RWPE2 (cell line): ENCODE measurements around the gene FOXL1.
A peak's percentile ranks its signal among the peaks of the same experiment; 100 is the strongest.

ENCODE experiments used
- ATAC-seq: fragments of 200-7000 bp; cut with Tn5 transposase; 3 replicates; pipeline ENCODE4 v1.9.1; 2021; ENCODE audit warnings: low read depth
- DNase-seq: peaks from one replicate; pipeline ENCODE4 v3.0.0-alpha.2; 2020; ENCODE audit warnings: low spot score
- H3K27ac ChIP-seq: fragments of 450-650 bp; 2 replicates; pipeline ENCODE4 v1.5.1; 2017; ENCODE audit warnings: mild to moderate bottlenecking; ENCODE audit not compliant: poor library complexity, severe bottlenecking
- H3K27me3 ChIP-seq: fragments of 250-450 bp; sonication (Bioruptor Pico); 2 replicates; pipeline ENCODE4 v1.5.1; 2021; ENCODE audit warnings: mild to moderate bottlenecking, moderate library complexity; ENCODE audit not compliant: insufficient read depth, poor library complexity, severe bottlenecking
- H3K36me3 ChIP-seq: fragments of 250-450 bp; sonication (Bioruptor Pico); 2 replicates; pipeline ENCODE4 v1.5.1; 2020; ENCODE audit warnings: low read depth, mild to moderate bottlenecking, moderate library complexity
- H3K4me1 ChIP-seq: fragments of 250-450 bp; sonication (Bioruptor Pico); 2 replicates; pipeline ENCODE4 v1.5.1; 2021; ENCODE audit warnings: mild to moderate bottlenecking, moderate library complexity; ENCODE audit not compliant: insufficient read depth, poor library complexity, severe bottlenecking
- H3K4me3 ChIP-seq: fragments of 250-450 bp; sonication (Bioruptor Pico); 2 replicates; pipeline ENCODE4 v1.5.1; 2021; ENCODE audit warnings: mild to moderate bottlenecking, moderate library complexity; ENCODE audit not compliant: severe bottlenecking
- H3K9me3 ChIP-seq: fragments of 250-450 bp; sonication (Bioruptor Pico); 2 replicates; pipeline ENCODE4 v1.5.1; 2021; ENCODE audit warnings: mild to moderate bottlenecking, moderate library complexity; ENCODE audit not compliant: severe bottlenecking
- CTCF ChIP-seq: fragments of 450-650 bp; IDR thresholded peaks from one replicate; pipeline ENCODE4 v1.5.1; 2017; ENCODE audit warnings: mild to moderate bottlenecking, moderate library complexity; ENCODE audit not compliant: poor library complexity, severe bottlenecking

FOXL1 gene

GRCh38 chr16:86573646-86574508, 4.5 kb upstream of the FOXL1 start:
- no peak for DNase-seq
- no peaks in the 10 kb centered on the region for H3K9me3 ChIP-seq
- TF ChIP-seq CTCF, result no peak
- no peak overlapping the region for H3K27ac ChIP-seq
- peaks cover 12% of the 10 kb centered on the region; the same call in 1 of the 2 replicates for H3K36me3 ChIP-seq
- peaks cover 4% of the 10 kb centered on the region for H3K27me3 ChIP-seq
- ATAC-seq, result no peak
- H3K4me1 ChIP-seq, result peaks cover 14% of the 10 kb centered on the region
- no peak overlapping the region for H3K4me3 ChIP-seq

- no peaks in the 10 kb centered on the region for H3K9me3 ChIP-seq
- no peak for TF ChIP-seq CTCF
- ATAC-seq, result no peak
- no peak overlapping the region for H3K27ac ChIP-seq
- H3K36me3 ChIP-seq, result peaks cover 11% of the 10 kb centered on the region; the same call in 1 of the 2 replicates
- peaks cover 13% of the 10 kb centered on the region for H3K4me1 ChIP-seq
- no peak for DNase-seq
- no peaks in the 10 kb centered on the region for H3K27me3 ChIP-seq
- no peak overlapping the region for H3K4me3 ChIP-seq
Observed at GRCh38 chr16:86574646-86575045, 3.7 kb upstream of the FOXL1 start.

- no peaks in the 10 kb centered on the region for H3K27me3 ChIP-seq
- TF ChIP-seq CTCF, result no peak
- peaks cover 6% of the 10 kb centered on the region; the same call in 1 of the 2 replicates for H3K36me3 ChIP-seq
- peaks cover 12% of the 10 kb centered on the region for H3K4me1 ChIP-seq
- H3K4me3 ChIP-seq, result no peak overlapping the region
- peak overlapping the region; percentile 83 for H3K27ac ChIP-seq
- no peaks in the 10 kb centered on the region for H3K9me3 ChIP-seq
- no peak for DNase-seq
- no peak for ATAC-seq
Observed at GRCh38 chr16:86575095-86575685, 3.2 kb upstream of the FOXL1 start.

- peak; percentile 83 for ATAC-seq
- TF ChIP-seq CTCF, result peak; percentile 91
- Histone ChIP-seq H3K27me3 (no peaks in the 10 kb centered on the region), H3K4me1 (peaks cover 16% of the 10 kb centered on the region), H3K27ac (peak overlapping the region; percentile 83), H3K36me3 (no peaks in the 10 kb centered on the region), H3K4me3 (peak overlapping the region; percentile 76), H3K9me3 (no peaks in the 10 kb centered on the region)
- peak; percentile 97 for DNase-seq
Observed at GRCh38 chr16:86575754-86576557, 2.4 kb upstream of the FOXL1 start.
